OCI-LY7 (cell line): ENCODE measurements around the gene GBF1. TPM values are rescaled to one million over a fixed set of nuclear protein-coding genes. Genes with fewer than 3 reads are reported as not detected.

Experiments used
- BruUV-seq: library from RNA; stranded (reverse); fragments of 400-500 nt; replicated peaks from 2 replicates; lab custom pipeline; 2021; lab: Mats Ljungman, UMichigan
- CTCF ChIA-PET: fragments of 300-600 bp; sonication (Branson Sonifier 250); formaldehyde crosslinking; loops from one replicate; lab custom pipeline; 2022; ENCODE audit warnings: antibody characterized with exemption; ENCODE audit not compliant: unreplicated experiment; lab: Charles Lee
- POLR2A ChIA-PET: fragments of 300-600 bp; sonication (Branson Sonifier 250); formaldehyde crosslinking; loops from one replicate; lab custom pipeline; 2022; ENCODE audit warnings: antibody characterized with exemption; lab: Charles Lee
- DNase-seq: peaks from one replicate; pipeline ENCODE4 v3.0.0-alpha.2; 2015; ENCODE audit warnings: low spot score
- H2AFZ ChIP-seq: fragments of 200-600 bp; sonication (generic), shearing (Covaris generic); 2 replicates; pipeline ENCODE4 v1.6.1; 2014; ENCODE audit warnings: mild to moderate bottlenecking, antibody characterized with exemption, low read length, moderate library complexity
- H3K27ac ChIP-seq: fragments of 200-600 bp; sonication (generic); 2 replicates; pipeline ENCODE4 v1.5.1; 2014; ENCODE audit warnings: mixed run types, low read depth, mild to moderate bottlenecking, moderate library complexity, low read length, inconsistent platforms; ENCODE audit not compliant: poor library complexity, severe bottlenecking
- H3K36me3 ChIP-seq: fragments of 200-600 bp; sonication (generic); 2 replicates; pipeline ENCODE4 v1.6.1; 2014; ENCODE audit warnings: mild to moderate bottlenecking, antibody characterized with exemption, low read length, moderate library complexity, mixed read lengths; ENCODE audit not compliant: insufficient read depth
- H3K4me1 ChIP-seq: fragments of 200-600 bp; sonication (generic); 2 replicates; pipeline ENCODE4 v1.5.1; 2014; ENCODE audit warnings: mild to moderate bottlenecking, low read length; ENCODE audit not compliant: insufficient read depth, poor library complexity, severe bottlenecking
- H3K4me2 ChIP-seq: fragments of 200-600 bp; sonication (generic); 2 replicates; pipeline ENCODE4 v1.6.1; 2014; ENCODE audit warnings: mild to moderate bottlenecking, low read length
- H3K4me3 ChIP-seq: fragments of 200-600 bp; sonication (generic); 2 replicates; pipeline ENCODE4 v1.5.1; 2014; ENCODE audit warnings: mild to moderate bottlenecking, low read depth, low read length; ENCODE audit not compliant: poor library complexity, severe bottlenecking
- H3K79me2 ChIP-seq: fragments of 200-600 bp; sonication (generic); 2 replicates; pipeline ENCODE4 v1.6.1; 2016; ENCODE audit warnings: low read depth, mild to moderate bottlenecking, low read length, moderate library complexity, mixed read lengths; ENCODE audit not compliant: insufficient read depth
- H3K9me2 ChIP-seq: fragments of 200-600 bp; sonication (generic); 2 replicates; pipeline ENCODE4 v1.6.1; 2016; ENCODE audit warnings: mild to moderate bottlenecking, low read length, mixed read lengths; ENCODE audit not compliant: insufficient read depth
- H3K9me3 ChIP-seq: fragments of 200-600 bp; sonication (generic); 2 replicates; pipeline ENCODE4 v1.6.1; 2014; ENCODE audit warnings: mild to moderate bottlenecking, mixed run types, low read length, mixed read lengths
- H4K20me1 ChIP-seq: fragments of 200-600 bp; sonication (generic); 2 replicates; pipeline ENCODE4 v1.6.1; 2014; ENCODE audit warnings: mild to moderate bottlenecking, antibody characterized with exemption, low read length, moderate library complexity, mixed read lengths; ENCODE audit not compliant: insufficient read depth
- CTCF ChIP-seq: fragments of 200-600 bp; sonication (generic); conservative IDR thresholded peaks from 2 replicates; pipeline ENCODE4 v1.5.1; 2014; ENCODE audit warnings: mild to moderate bottlenecking, antibody characterized with exemption, low read length, moderate library complexity, mixed read lengths
- EZH2phosphoT487 ChIP-seq: fragments of 200-600 bp; sonication (generic); IDR thresholded peaks from 2 replicates; pipeline ENCODE4 v1.6.1; 2018; ENCODE audit warnings: low read depth, borderline replicate concordance, mild to moderate bottlenecking, mixed run types, antibody characterized with exemption, low read length, moderate library complexity, mixed read lengths
- intact Hi-C: fragments of 100-400 bp; cut with micrococcal nuclease; formaldehyde crosslinking; loops from one replicate; pipeline ENCODE4 v1.10.0; 2022; ENCODE audit not compliant: unreplicated experiment
- total RNA-seq, 2 experiments: library from RNA; depleted of rRNA in 1 of 2; stranded (reverse); fragments of >200 nt in 1 of 2; shearing (Covaris generic) in 1 of 2; gene quantifications; 2 replicates each; pipeline ENCODE4 v1.2.3, GENCODE V29; 2014 to 2022

GBF1 gene
- total RNA-seq, 2 experiments from 2014 or later, result 17.8 to 33.4 TPM

- Histone ChIP-seq H3K79me2 (peaks cover 5% of the 10 kb centered on the region; the same call in 1 of the 2 replicates), H3K4me1 (peaks cover 6% of the 10 kb centered on the region), H3K9me2 (no peaks in the 10 kb centered on the region), H3K27ac (no peak overlapping the region), H2AFZ (no peak overlapping the region), H3K9me3 (no peaks in the 10 kb centered on the region), H3K36me3 (peaks cover 37% of the 10 kb centered on the region), H4K20me1 (peaks cover 1% of the 10 kb centered on the region; the same call in 1 of the 2 replicates), H3K4me2 (no peak overlapping the region), H3K4me3 (no peak overlapping the region)
- intact Hi-C loops, result no loop called here
- no TSS peak for BruUV-seq
- DNase-seq, result no peak
- no peak for TF ChIP-seq EZH2phosphoT487
- no peak for TF ChIP-seq CTCF
- CTCF ChIA-PET, result interaction anchor here (0.6 kb wide), 1 partner anchor 433 kb away, joined by 3 read pairs; no protein-coding TSS in a partner anchor
- POLR2A ChIA-PET, result interaction anchor here (1.5 kb wide), 1 partner anchor 9 kb away, joined by 6 read pairs; no protein-coding TSS in a partner anchor
Observed at GRCh38 chr10:102268375-102268888, 23.1 kb downstream of the GBF1 start.

DNA sequence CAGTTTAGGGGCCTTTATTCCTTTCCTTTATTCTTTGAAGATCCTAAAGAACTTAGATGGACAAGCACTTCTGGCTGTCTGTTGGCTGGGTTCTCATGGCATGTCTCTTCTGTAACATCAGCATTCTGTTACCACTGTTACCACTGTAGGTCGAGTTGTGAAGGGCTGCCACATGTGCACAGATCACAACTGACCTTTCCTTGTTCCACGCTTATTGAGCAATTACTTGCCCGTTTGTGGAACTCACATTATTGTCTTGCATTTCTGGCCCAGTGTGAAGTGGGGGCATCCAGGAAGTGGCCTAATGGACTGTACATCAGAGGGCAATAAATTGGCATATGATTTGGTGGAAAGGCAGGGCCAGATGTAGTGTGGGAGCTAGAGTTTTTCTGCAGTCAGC is 23.7 kb downstream of the GBF1 start:
- H3K9me2 ChIP-seq, result no peaks in the 10 kb centered on the region

More for the DNA sequence above, 23.7 kb downstream of the GBF1 start:
- H3K4me1 ChIP-seq, result peaks cover 6% of the 10 kb centered on the region
- TF ChIP-seq CTCF (no peak), EZH2phosphoT487 (no peak)
- DNase-seq, result no peak
- peaks cover 8% of the 10 kb centered on the region; the same call in 1 of the 2 replicates for H3K79me2 ChIP-seq
- CTCF ChIA-PET, result no interaction called here
- H3K4me2 ChIP-seq, result no peak overlapping the region
- no peak overlapping the region for H3K27ac ChIP-seq
- peaks cover 31% of the 10 kb centered on the region for H3K36me3 ChIP-seq
- no peaks in the 10 kb centered on the region for H3K9me3 ChIP-seq
- intact Hi-C loops, result no loop called here
- H3K4me3 ChIP-seq, result no peak overlapping the region
- POLR2A ChIA-PET, result interaction anchor here (1.5 kb wide), 1 partner anchor 9 kb away, joined by 6 read pairs; no protein-coding TSS in a partner anchor
- H2AFZ ChIP-seq, result no peak overlapping the region
- BruUV-seq, result no TSS peak
- peaks cover 7% of the 10 kb centered on the region; the same call in 1 of the 2 replicates for H4K20me1 ChIP-seq
